Transverse colon (tissue), 4 donors: ENCODE measurements around the gene TBX1. TPM values are rescaled to one million over a fixed set of nuclear protein-coding genes. Genes with fewer than 3 reads are reported as not detected.

Experiments
- DNase-seq: peaks from one replicate; pipeline ENCODE4 v3.0.0-alpha.2; 2019
- H3K27ac ChIP-seq, 4 donors: fragments of 200-600 bp; sonication (generic); 2 replicates each; pipeline ENCODE4 v1.5.1; 2016 to 2018; ENCODE audit warnings: inconsistent platforms in 4 of 4
- H3K27me3 ChIP-seq: fragments of 200-600 bp; sonication (generic); 2 replicates; pipeline ENCODE4 v1.5.1; 2017; ENCODE audit warnings: inconsistent platforms
- H3K36me3 ChIP-seq, 4 donors: fragments of 200-600 bp; sonication (generic); 2 replicates each; pipeline ENCODE4 v1.5.1; 2017 to 2019; ENCODE audit warnings: inconsistent platforms in 4 of 4
- H3K4me1 ChIP-seq, 4 donors: fragments of 200-600 bp; sonication (generic); 2 replicates each; pipeline ENCODE4 v1.5.1; 2017 to 2020; ENCODE audit warnings: inconsistent platforms in 4 of 4
- H3K4me3 ChIP-seq, 4 donors: fragments of 200-600 bp; sonication (generic); 1 replicate in 1 of 4; 2 replicates in 3 of 4; pipeline versions ENCODE4 v1.5.1 to v1.6.1; 2017 to 2019; ENCODE audit warnings: inconsistent platforms in 4 of 4
- H3K9me3 ChIP-seq, 2 donors: fragments of 200-600 bp; sonication (generic); 2 replicates each; pipeline ENCODE4 v1.5.1; 2017 to 2019; ENCODE audit warnings: inconsistent platforms in 2 of 2
- EP300 ChIP-seq: sonication (generic); formaldehyde crosslinking; IDR thresholded peaks from one replicate; pipeline ENCODE4 v1.6.1; 2017; ENCODE audit warnings: antibody characterized with exemption, low read depth
- POLR2A ChIP-seq: fragments of 450-650 bp; IDR thresholded peaks from one replicate; pipeline ENCODE4 v1.6.1; 2016; ENCODE audit warnings: antibody characterized with exemption, mild to moderate bottlenecking, moderate library complexity
- POLR2AphosphoS5 ChIP-seq, 3 donors: sonication (generic); formaldehyde crosslinking; IDR thresholded peaks; one replicate each; pipeline ENCODE4 v1.6.1; 2016; ENCODE audit warnings: antibody characterized with exemption in 3 of 3
- WGBS, 2 donors: methylation state at CpG; one replicate each; pipeline ENCODE4 v1.1.5; 2018; ENCODE audit warnings: low coverage in 1 of 2; 5-methylcytosine and 5-hydroxymethylcytosine counted together
- in situ Hi-C, 4 donors: fragments of 200-750 bp; cut with MboI; loops; one replicate each; pipeline versions ENCODE4 v1.15.0 to v1.15.1; 2017; ENCODE audit warnings: low sequenced_read_pairs in 3 of 4, low pct_ligation_motif_present in 1 of 4, low pct_unique_long_range_greater_than_20kb in 1 of 4
- intact Hi-C: fragments of 100-400 bp; cut with DNase I; formaldehyde crosslinking; loops from one replicate; pipeline ENCODE4 v1.15.1; 2023; ENCODE audit warnings: low total_unique reads
- total RNA-seq, 4 donors: library from RNA; depleted of rRNA; stranded (reverse); fragments of >200 nt; gene quantifications; one replicate each; pipeline ENCODE4 v1.1.0, GENCODE V29; 2016
- TF ChIP-seq, protein P1 (sequence below), 5 experiments: fragments of 200-600 bp in 3 of 5; fragments of 450-650 bp in 2 of 5; sonication (generic) in 3 of 5; IDR thresholded peaks; 1 replicate in 2 of 5; 2 replicates in 3 of 5; pipeline ENCODE4 v1.5.1; 2016 to 2017; ENCODE audit warnings: antibody characterized with exemption in 5 of 5, inconsistent platforms in 3 of 5, mild to moderate bottlenecking in 2 of 5, moderate library complexity in 1 of 5

Gene TBX1
- total RNA-seq, 4 donors from 2014 or later: 1.1 to 1.3 TPM; not detected in 2

DNA sequence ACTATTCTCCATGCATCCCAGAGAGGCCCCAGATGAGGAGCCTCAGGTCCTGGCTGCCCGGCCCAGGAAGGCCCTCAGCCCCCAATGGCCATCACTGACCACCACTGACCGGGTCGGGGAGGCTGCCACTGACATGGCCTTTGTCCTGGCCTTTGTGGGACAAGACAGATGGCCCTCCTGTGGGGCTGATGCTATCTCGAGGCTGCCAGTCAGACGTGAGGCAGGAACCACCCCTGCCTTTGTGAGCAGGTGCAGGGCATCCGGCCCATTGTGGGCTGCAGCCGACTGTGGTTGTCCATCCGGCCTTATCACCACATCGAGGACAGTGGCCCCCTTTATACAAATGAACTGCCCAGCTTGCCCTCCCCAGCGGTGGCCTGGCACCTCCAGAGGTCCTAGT lies 31.7 kb upstream of the TBX1 start:
- no peaks in the 10 kb centered on the region for H3K36me3 ChIP-seq
- peaks cover 24% of the 10 kb centered on the region for H3K27me3 ChIP-seq
- 42% methylated on average over 9 of the region's 10 CpGs; no CpG with 5 or more reads in 1 of the 2 donors for WGBS, 2 donors
- no peak overlapping the region for H3K27ac ChIP-seq
- DNase-seq: no peak
- intact Hi-C loops (no loop called here), in situ Hi-C loops (no loop called here)
- peaks cover 0 to 9% (median 8%) of the 10 kb centered on the region in 4 donors for H3K4me1 ChIP-seq
- H3K9me3 ChIP-seq: no peaks in the 10 kb centered on the region
- H3K4me3 ChIP-seq: no peak overlapping the region
- TF ChIP-seq POLR2A: no peak
- no peak for TF ChIP-seq POLR2AphosphoS5 (IDR thresholded peaks at IDR 0.05)
- TF ChIP-seq EP300: no peak
- TF ChIP-seq, protein P1, sequence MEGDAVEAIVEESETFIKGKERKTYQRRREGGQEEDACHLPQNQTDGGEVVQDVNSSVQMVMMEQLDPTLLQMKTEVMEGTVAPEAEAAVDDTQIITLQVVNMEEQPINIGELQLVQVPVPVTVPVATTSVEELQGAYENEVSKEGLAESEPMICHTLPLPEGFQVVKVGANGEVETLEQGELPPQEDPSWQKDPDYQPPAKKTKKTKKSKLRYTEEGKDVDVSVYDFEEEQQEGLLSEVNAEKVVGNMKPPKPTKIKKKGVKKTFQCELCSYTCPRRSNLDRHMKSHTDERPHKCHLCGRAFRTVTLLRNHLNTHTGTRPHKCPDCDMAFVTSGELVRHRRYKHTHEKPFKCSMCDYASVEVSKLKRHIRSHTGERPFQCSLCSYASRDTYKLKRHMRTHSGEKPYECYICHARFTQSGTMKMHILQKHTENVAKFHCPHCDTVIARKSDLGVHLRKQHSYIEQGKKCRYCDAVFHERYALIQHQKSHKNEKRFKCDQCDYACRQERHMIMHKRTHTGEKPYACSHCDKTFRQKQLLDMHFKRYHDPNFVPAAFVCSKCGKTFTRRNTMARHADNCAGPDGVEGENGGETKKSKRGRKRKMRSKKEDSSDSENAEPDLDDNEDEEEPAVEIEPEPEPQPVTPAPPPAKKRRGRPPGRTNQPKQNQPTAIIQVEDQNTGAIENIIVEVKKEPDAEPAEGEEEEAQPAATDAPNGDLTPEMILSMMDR (IDR thresholded peaks at IDR 0.05): no peak

DNA sequence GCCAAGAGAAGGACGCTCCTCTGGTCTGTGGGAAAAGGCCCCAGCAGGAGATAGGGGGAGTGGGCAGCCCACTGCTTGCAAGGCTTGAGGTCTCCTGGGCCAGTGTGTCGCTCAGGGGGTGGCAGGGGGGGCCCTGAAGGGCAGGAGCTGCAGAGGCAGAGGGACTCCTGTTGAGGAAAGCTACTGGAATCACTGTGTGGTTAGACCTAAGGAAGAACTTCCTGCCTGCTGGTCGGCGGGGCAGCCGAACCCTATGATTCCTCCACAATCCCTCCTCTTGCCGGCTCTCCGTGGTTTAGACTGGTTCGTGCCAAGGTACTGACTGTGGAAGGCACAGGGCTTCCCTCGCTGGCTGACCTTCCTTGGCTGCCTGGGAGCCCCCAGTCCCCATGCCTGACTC lies 31.1 kb upstream of the TBX1 start:
- TF ChIP-seq, protein P1 (IDR thresholded peaks at IDR 0.05): no peak
- TF ChIP-seq EP300 (no peak), POLR2A (no peak), POLR2AphosphoS5 (IDR thresholded peaks at IDR 0.05) (no peak)
- Histone ChIP-seq H3K36me3 (no peaks in the 10 kb centered on the region), H3K9me3 (no peaks in the 10 kb centered on the region), H3K27me3 (peaks cover 18% of the 10 kb centered on the region), H3K4me3 (no peak overlapping the region), H3K27ac (no peak overlapping the region), H3K4me1 (peaks cover 0 to 8% (median 8%) of the 10 kb centered on the region in 4 donors)
- DNase-seq: no peak
- intact Hi-C loops (no loop called here), in situ Hi-C loops (no loop called here)
- 100% methylated on average over 1 of the region's 9 CpGs; no CpG with 5 or more reads in 1 of the 2 donors for WGBS, 2 donors

DNA sequence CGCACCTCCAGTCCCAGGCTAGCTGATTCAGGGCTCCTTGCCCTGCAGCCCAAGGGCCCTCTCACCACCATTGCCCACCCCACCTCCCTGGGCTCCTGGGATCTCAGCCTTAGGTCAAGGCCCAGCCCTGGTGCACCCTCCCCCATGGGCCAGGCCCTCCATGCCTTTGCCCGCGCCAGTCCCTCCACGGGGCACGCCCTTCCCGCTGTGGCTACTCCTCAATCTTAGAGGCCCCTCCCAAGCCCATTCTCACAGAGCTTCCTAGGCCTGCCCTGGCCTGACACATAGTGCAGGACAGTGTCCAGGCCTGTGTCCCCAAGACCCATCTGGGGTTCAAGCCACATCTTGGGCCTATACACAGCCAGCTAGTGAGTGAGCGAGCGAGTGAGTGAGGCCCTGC lies 30.4 kb upstream of the TBX1 start:
- intact Hi-C loops (loop anchor here (2.0 kb wide), 1 partner anchor 181 kb away; no protein-coding TSS in a partner anchor), in situ Hi-C loops (loop anchor here in 3 of 4 donors (5.0 kb wide), 1 partner anchor 182 kb away; no protein-coding TSS in a partner anchor)
- Histone ChIP-seq H3K27me3 (peaks cover 11% of the 10 kb centered on the region), H3K27ac (no peak overlapping the region), H3K9me3 (no peaks in the 10 kb centered on the region), H3K4me1 (peaks cover 0 to 8% (median 8%) of the 10 kb centered on the region in 4 donors), H3K4me3 (no peak overlapping the region), H3K36me3 (no peaks in the 10 kb centered on the region)
- TF ChIP-seq POLR2A: no peak
- TF ChIP-seq EP300: no peak
- no peak for TF ChIP-seq POLR2AphosphoS5 (IDR thresholded peaks at IDR 0.05)
- TF ChIP-seq, protein P1 (IDR thresholded peaks at IDR 0.05): no peak
- DNase-seq: no peak
- WGBS, 2 donors: 78% methylated on average over 8 of the region's 8 CpGs; no CpG with 5 or more reads in 1 of the 2 donors

DNA sequence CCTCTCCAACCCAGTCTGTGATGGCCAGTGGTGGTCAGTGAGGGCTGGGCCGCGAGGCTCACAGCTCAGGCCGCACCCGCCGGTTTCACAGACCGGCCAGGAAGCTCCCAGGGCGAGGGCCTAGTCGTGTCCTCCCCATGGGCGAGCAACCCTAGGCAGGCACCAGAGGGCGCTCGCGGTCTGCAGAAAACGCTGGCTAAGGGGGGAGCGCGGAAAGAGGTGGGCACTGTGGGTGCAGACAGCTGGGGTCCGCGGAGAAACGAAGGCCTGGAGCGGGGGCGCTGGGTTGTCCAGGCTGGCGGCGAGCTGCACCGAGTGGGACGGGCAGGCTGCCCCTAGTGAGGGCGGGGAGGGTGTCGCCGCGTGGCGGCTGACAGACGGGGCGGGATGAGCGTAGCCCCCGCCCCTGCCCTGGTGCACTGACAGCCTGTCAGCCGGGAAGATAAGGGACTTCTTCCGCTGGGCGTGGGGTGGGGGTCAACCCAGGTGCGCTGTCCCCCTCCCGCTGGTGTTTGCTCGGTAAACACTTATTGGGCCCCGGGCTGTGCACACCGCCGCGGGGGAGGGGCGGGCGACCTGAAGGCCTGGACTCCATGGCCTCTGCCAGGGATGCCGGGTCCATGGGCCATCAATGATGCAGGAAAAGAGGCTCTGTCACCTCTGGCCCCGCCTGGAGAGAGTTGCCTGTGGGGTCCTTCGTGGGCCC lies 29.8 kb upstream of the TBX1 start:
- 4% methylated on average over 48 of the region's 48 CpGs; no CpG with 5 or more reads in 1 of the 2 donors for WGBS, 2 donors

More for the DNA sequence above, 29.8 kb upstream of the TBX1 start:
- Histone ChIP-seq H3K27ac (no peak overlapping the region), H3K36me3 (no peaks in the 10 kb centered on the region), H3K9me3 (no peaks in the 10 kb centered on the region), H3K27me3 (peaks cover 8% of the 10 kb centered on the region), H3K4me1 (peaks cover 0 to 8% (median 8%) of the 10 kb centered on the region in 4 donors), H3K4me3 (peak overlapping the region in 2 of 4 donors; percentile 28 to 35)
- in situ Hi-C loops: loop anchor here in 3 of 4 donors (5.0 kb wide), 1 partner anchor 181 kb away; no protein-coding TSS in a partner anchor
- TF ChIP-seq POLR2A: no peak
- TF ChIP-seq, protein P1 (IDR thresholded peaks at IDR 0.05): peak; percentile 95 to 96 (median 96)
- intact Hi-C loops: loop anchor here (2.0 kb wide), 1 partner anchor 180 kb away; no protein-coding TSS in a partner anchor
- DNase-seq: peak; percentile 80
